Heart right ventricle (tissue), 16 donors: ENCODE data around the gene SULT2B1. TPM values are rescaled to one million over a fixed set of nuclear protein-coding genes. Genes with fewer than 3 reads are reported as not detected.

Experiments used
- ATAC-seq, 8 donors: fragments of 200-7000 bp; cut with Tn5 transposase; one replicate each; pipeline ENCODE4 v1.9.1; 2020; ENCODE audit warnings: mild to moderate bottlenecking in 8 of 8, moderate library complexity in 8 of 8, moderate number of reproducible peaks in 1 of 8
- DNase-seq, 2 donors: peaks; one replicate each; pipeline ENCODE4 v3.0.0-alpha.2; 2020
- H3K27ac ChIP-seq, 10 donors: fragments of 200-600 bp; sonication (generic) in 2 of 10; one replicate each; pipeline versions ENCODE4 v1.5.0 to v1.8.0; 2020 to 2022; ENCODE audit warnings: mild to moderate bottlenecking in 3 of 10
- H3K27me3 ChIP-seq, 7 donors: fragments of 200-600 bp; one replicate each; pipeline ENCODE4 v1.8.0; 2021 to 2022; ENCODE audit warnings: mild to moderate bottlenecking in 2 of 7
- H3K36me3 ChIP-seq, 9 donors: fragments of 200-600 bp; sonication (generic) in 1 of 9; one replicate each; pipeline versions ENCODE4 v1.5.0 to v1.8.0; 2020 to 2022; ENCODE audit warnings: mild to moderate bottlenecking in 2 of 9
- H3K4me1 ChIP-seq, 9 donors: fragments of 200-600 bp; sonication (generic) in 1 of 9; one replicate each; pipeline versions ENCODE4 v1.5.0 to v1.8.0; 2020 to 2022; ENCODE audit warnings: mild to moderate bottlenecking in 4 of 9
- H3K4me3 ChIP-seq, 10 donors: fragments of 200-600 bp; sonication (generic) in 2 of 10; one replicate each; pipeline versions ENCODE4 v1.5.0 to v1.8.0; 2020 to 2022; ENCODE audit warnings: mild to moderate bottlenecking in 7 of 10, moderate library complexity in 2 of 10
- H3K9me3 ChIP-seq, 11 donors: fragments of 200-600 bp in 10 of 11; sonication (generic) in 2 of 11; one replicate each; pipeline versions ENCODE4 v1.5.0 to v1.8.0; 2013 to 2022; ENCODE audit warnings: mild to moderate bottlenecking in 2 of 11, control low read depth in 1 of 11, moderate library complexity in 1 of 11
- CTCF ChIP-seq, 9 donors: fragments of 200-600 bp; sonication (generic) in 2 of 9; IDR thresholded peaks; one replicate each; pipeline versions ENCODE4 v1.5.0 to v1.8.0; 2021 to 2022; ENCODE audit warnings: antibody characterized with exemption in 9 of 9, mild to moderate bottlenecking in 5 of 9, moderate library complexity in 1 of 9
- WGBS, 2 donors: extraction: QIAGEN DNeasy Blood & Tissue Kit; methylation state at CpG; one replicate each; pipeline ENCODE4 v1.1.7; 2013; ENCODE audit warnings: inconsistent platforms in 1 of 2; 5-methylcytosine and 5-hydroxymethylcytosine counted together
- intact Hi-C, 10 donors: fragments of 100-400 bp; cut with DNase I; formaldehyde crosslinking; loops; one replicate each; pipeline versions ENCODE4 v1.11.1 to v1.14.2; 2022
- polyA plus RNA-seq, 2 donors: library from polyadenylated mRNA; stranded (reverse); fragments of 200-250 nt; gene quantifications; one replicate each; pipeline ENCODE4 v1.2.3, GENCODE V29; 2013
- total RNA-seq, 10 donors: library from RNA; stranded (reverse); fragmentation: NEBNext Ultra II Directional in 3 of 10; extraction: Animal tissue kit (Norgen Biotek cat#: 25700) in 3 of 10; gene quantifications; one replicate each; pipeline versions ENCODE4 v1.2.1 to v1.2.4, GENCODE V29; 2021 to 2023
- donor health status: Arrhythmogenic right ventricular cardiomyopathy.
- donor health status: ischemic (EF 13 %, LVEDD 7.1; RV severe dilation, severe dysfunction).
- donor health status: healthy with polysubstance abuse.
- donor health status: DM: no; HTN: yes; CAD: no.
- donor health status: DM: no; HTN: no; CAD: no.
- donor health status: ischemic (EF 25% LVEDD 6.9; RV normal size, moderate dysfunction).
- donor health status: ischemic (EF 25% LVEDD 5.7; RV mildly dilated, moderate dysfunction).
- donor health status: healthy.
- donor health status: DM: yes; HTN: yes; CAD: no.
- donor health status: Ischemic cardiomyopathy.
- donor health status: ischemic (EF 35%, LVEDD 5.7; RV mildly dilated, moderate dysfunction).
- donor health status: nonischemic (EF 11% LVEDD 7.7; RV severe dilation, severe dysfunction).
- donor health status: DM: yes; HTN: yes; CAD: no.
- donor health status: PGD.
- donor health status: ischemic (EF 29% LVEDD 5.4; RV normal size, mild dysfunction).
- donor health status: nonischemic (EF 23%, LVEDD 6.1; RV moderate dilation, normal function).

The SULT2B1 gene
- total and polyA plus RNA-seq, 12 donors, result 0.13 to 0.70 (median 0.42) TPM; not detected in 7

GRCh38 chr19:48613852-48614435, 62.0 kb downstream of the SULT2B1 start:
- H3K4me3 ChIP-seq, result no peak overlapping the region
- WGBS, 2 donors, result 55 to 66% methylated on average over 13 of the region's 13 CpGs
- H3K4me1 ChIP-seq, result peaks cover 12 to 26% (median 21%) of the 10 kb centered on the region in 9 donors
- no peak overlapping the region for H3K27ac ChIP-seq
- no peak for DNase-seq
- no peak for TF ChIP-seq CTCF (IDR thresholded peaks at IDR 0.05)
- H3K27me3 ChIP-seq, result no peaks in the 10 kb centered on the region
- peaks cover 0 to 31% (median 22%) of the 10 kb centered on the region in 9 donors for H3K36me3 ChIP-seq
- no peaks in the 10 kb centered on the region for H3K9me3 ChIP-seq
- intact Hi-C loops, result no loop called here
- no peak for ATAC-seq

GRCh38 chr19:48614436-48615230, 62.7 kb downstream of the SULT2B1 start, which contains the start of gene FAM83E:
Gene FAM83E, minus strand, starts transcription at chr19:48615076. Its CDS starts 1,704 bp downstream, at chr19:48613372.
- H3K4me3 ChIP-seq, result no peak within 1 kb of the TSS
- H3K27me3 ChIP-seq, result no peaks in the 10 kb centered on the region
- intact Hi-C loops, result no loop called here
- DNase-seq (no peak), ATAC-seq (no peak)
- H3K9me3 ChIP-seq, result no peaks in the 10 kb centered on the region
- 56 to 63% methylated on average over 31 of the region's 31 CpGs for WGBS, 2 donors
- H3K36me3 ChIP-seq, result peaks cover 0 to 31% (median 22%) of the 10 kb centered on the region in 9 donors
- H3K27ac ChIP-seq, result no peak within 1 kb of the TSS
- peaks cover 12 to 28% (median 21%) of the 10 kb centered on the region in 9 donors for H3K4me1 ChIP-seq
- no peak for TF ChIP-seq CTCF (IDR thresholded peaks at IDR 0.05)

- intact Hi-C loops, result no loop called here
- Histone ChIP-seq H3K36me3 (peaks cover 0 to 31% (median 22%) of the 10 kb centered on the region in 9 donors), H3K4me1 (peaks cover 12 to 35% (median 27%) of the 10 kb centered on the region in 9 donors)
Measured at GRCh38 chr19:48615231-48616040, 63.5 kb downstream of the SULT2B1 start.

More at GRCh38 chr19:48615231-48616040, 63.5 kb downstream of the SULT2B1 start:
- no peak for ATAC-seq
- Histone ChIP-seq H3K27me3 (no peaks in the 10 kb centered on the region), H3K27ac (no peak overlapping the region), H3K9me3 (no peaks in the 10 kb centered on the region), H3K4me3 (no peak overlapping the region)
- WGBS, 2 donors, result 73 to 81% methylated on average over 19 of the region's 19 CpGs
- no peak for TF ChIP-seq CTCF (IDR thresholded peaks at IDR 0.05)
- DNase-seq, result no peak
